Measurements from ENCODE around the gene ST3GAL2. TPM values are rescaled to one million over a fixed set of nuclear protein-coding genes. Genes with fewer than 3 reads are reported as not detected.
A peak's percentile ranks its signal among the peaks of the same experiment; 100 is the strongest.

The ST3GAL2 gene
- total RNA-seq, 1 experiment from 2014 or later, result 45.9 TPM

- no peaks in the 10 kb centered on the region for H3K36me3 Mint-ChIP-seq (ENCODE audit: insufficient read depth in 1 of 3, low read depth in 3 of 3)
- H3K79me1 ChIP-seq (ENCODE audit: insufficient read depth, low read depth, low read length, poor library complexity, severe bottlenecking), result no peaks in the 10 kb centered on the region
- no peak overlapping the region for H3K23ac ChIP-seq (ENCODE audit: insufficient read length, low read depth, low read length)
- H3K4ac ChIP-seq (ENCODE audit: low read depth, low read length), result no peak overlapping the region
- no peak for DNase-seq
- no peak overlapping the region for H3T11ph ChIP-seq (ENCODE audit: low read length)
- H3K9me3 ChIP-seq (ENCODE audit: control insufficient read depth, low read depth, low read length), result no peaks in the 10 kb centered on the region
- H3K56ac ChIP-seq (ENCODE audit: insufficient read length, low read depth, low read length), result no peak overlapping the region
- H3K9me3 Mint-ChIP-seq, result no peaks in the 10 kb centered on the region
- no peak overlapping the region for H3K9ac ChIP-seq (ENCODE audit: extremely low read depth, insufficient read length, low read length)
- no peak overlapping the region for H4K91ac ChIP-seq (ENCODE audit: insufficient read length, low read depth, low read length)
- TF ChIP-seq CTCF (conservative IDR thresholded peaks at IDR 0.05), result no peak
- no peaks in the 10 kb centered on the region for H3K27me3 ChIP-seq (ENCODE audit: insufficient read depth, low read length)
- no peak overlapping the region for H2AFZ ChIP-seq (ENCODE audit: low read length)
- no peaks in the 10 kb centered on the region; the same call in 1 of the 2 replicates for H3K27me3 Mint-ChIP-seq (ENCODE audit: low read depth)
- H4K8ac ChIP-seq (replicated peaks; ENCODE audit: insufficient read length, low read depth, low read length), result no peak overlapping the region
- no peak overlapping the region for H2BK120ac ChIP-seq (ENCODE audit: low read depth, low read length, poor library complexity, severe bottlenecking)
- no peak overlapping the region for H2BK12ac ChIP-seq (ENCODE audit: insufficient read length, low read depth, low read length)
- no peak overlapping the region for H3K4me2 ChIP-seq (ENCODE audit: insufficient read depth, insufficient read length, low read length)
- H3K27ac Mint-ChIP-seq, result no peak overlapping the region
- no peaks in the 10 kb centered on the region for H4K20me1 ChIP-seq (ENCODE audit: control insufficient read depth, insufficient read depth, insufficient read length)
- H4K5ac ChIP-seq (ENCODE audit: insufficient read length, low read depth, low read length), result no peak overlapping the region
- H3K27ac ChIP-seq (ENCODE audit: insufficient read length, low read depth, low read length), result no peak overlapping the region
- H3K18ac ChIP-seq (ENCODE audit: insufficient read length, low read depth, low read length), result no peak overlapping the region
- no CpG with 5 or more reads among the region's 7 CpGs for WGBS (ENCODE audit: extremely low coverage, insufficient read length, low lambda C conversion rate)
- no peak overlapping the region for H2AK5ac ChIP-seq (ENCODE audit: insufficient read length, low read length)
- no peak overlapping the region for H3K14ac ChIP-seq (ENCODE audit: insufficient read depth, low read length)
- no peaks in the 10 kb centered on the region for H3K23me2 ChIP-seq (ENCODE audit: insufficient read length, low read depth, low read length, poor library complexity, severe bottlenecking)
- H3K4me3 Mint-ChIP-seq, result peak overlapping the region; percentile 84 to 87
- H3K4me1 Mint-ChIP-seq, result peaks cover 11 to 17% of the 10 kb centered on the region in 2 experiments
- H2BK20ac ChIP-seq (ENCODE audit: low read depth, low read length, poor library complexity, severe bottlenecking), result no peak overlapping the region
- no peaks in the 10 kb centered on the region for H3K79me2 ChIP-seq (ENCODE audit: insufficient read depth, low read length)
- no peak overlapping the region for H2BK5ac ChIP-seq (ENCODE audit: insufficient read length, low read length)
- no peaks in the 10 kb centered on the region for H3K4me1 ChIP-seq (ENCODE audit: insufficient read depth, low read length)
- H2BK15ac ChIP-seq (ENCODE audit: low read depth, low read length), result no peak overlapping the region
Measured at GRCh38 chr16:70455910-70456309, 17.0 kb upstream of the ST3GAL2 start.
